DMS79 (cell line): ENCODE data around the gene CHST8.
A peak's percentile ranks its signal among the peaks of the same experiment; 100 is the strongest.

Experiments used
- DNase-seq: peaks from one replicate; lab custom pipeline; 2025; lab: John Stamatoyannopoulos, UW

The CHST8 gene

DNA sequence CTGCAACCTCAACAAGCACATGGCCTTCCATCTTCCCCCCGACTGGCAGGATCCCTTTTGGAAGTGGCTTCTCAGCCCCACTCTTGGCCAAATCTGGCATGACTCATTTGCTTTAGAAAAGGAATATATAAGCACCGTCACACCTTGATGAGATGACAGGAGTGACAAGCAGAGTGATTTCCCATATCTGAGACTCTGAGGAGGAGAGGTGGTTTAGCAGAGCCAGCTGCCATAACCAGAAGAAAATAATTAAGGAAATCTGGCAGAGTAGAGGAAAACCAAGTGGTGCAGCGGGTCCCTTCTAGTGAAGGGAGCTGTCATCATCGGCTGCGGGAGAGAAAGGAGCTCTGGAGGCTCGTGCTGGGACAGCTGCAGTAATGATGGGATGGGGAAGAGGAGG, 147.5 kb downstream of the CHST8 start:
- no peak for DNase-seq

DNA sequence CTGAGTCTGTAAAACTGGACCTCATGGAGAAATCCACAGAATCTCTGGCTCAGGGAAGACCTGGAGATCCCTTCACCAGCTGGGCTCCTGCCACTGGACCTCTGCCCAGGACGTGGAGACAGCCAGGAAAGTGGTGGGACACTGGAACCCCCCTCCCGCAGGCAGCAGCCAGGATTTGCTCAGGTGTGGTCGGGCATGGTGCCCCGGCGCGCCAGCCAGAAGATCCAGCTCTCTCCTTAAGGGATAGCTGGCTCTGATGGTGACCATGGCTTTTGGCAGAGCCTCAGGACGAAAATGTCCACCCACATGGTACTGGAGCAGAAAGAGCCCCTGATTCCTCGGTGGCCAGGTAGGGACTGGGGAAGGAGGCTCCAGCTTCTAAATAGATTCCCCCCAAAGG, 148.4 kb downstream of the CHST8 start:
- DNase-seq: no peak

- peak; percentile 27 for DNase-seq
Observed at GRCh38 chr19:33771384-33772101, 149.8 kb downstream of the CHST8 start.

GRCh38 chr19:33772102-33772857, 150.5 kb downstream of the CHST8 start:
- DNase-seq: no peak

DNA sequence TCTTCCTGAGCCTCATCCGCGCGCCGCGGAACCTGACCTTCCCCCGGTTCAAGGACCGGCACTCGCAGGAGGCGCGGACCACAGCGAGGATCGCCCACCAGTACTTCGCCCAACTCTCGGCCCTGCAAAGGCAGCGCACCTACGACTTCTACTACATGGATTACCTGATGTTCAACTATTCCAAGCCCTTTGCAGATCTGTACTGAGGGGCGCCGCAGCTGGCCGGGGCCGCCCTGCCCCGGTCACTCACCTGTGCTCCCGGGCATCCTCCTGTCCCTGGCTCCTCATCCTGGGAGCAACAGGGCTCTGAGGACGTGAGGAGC, 151.1 kb downstream of the CHST8 start:
- no peak for DNase-seq

- no peak for DNase-seq
Observed at GRCh38 chr19:33773704-33774624, 152.2 kb downstream of the CHST8 start.

DNA sequence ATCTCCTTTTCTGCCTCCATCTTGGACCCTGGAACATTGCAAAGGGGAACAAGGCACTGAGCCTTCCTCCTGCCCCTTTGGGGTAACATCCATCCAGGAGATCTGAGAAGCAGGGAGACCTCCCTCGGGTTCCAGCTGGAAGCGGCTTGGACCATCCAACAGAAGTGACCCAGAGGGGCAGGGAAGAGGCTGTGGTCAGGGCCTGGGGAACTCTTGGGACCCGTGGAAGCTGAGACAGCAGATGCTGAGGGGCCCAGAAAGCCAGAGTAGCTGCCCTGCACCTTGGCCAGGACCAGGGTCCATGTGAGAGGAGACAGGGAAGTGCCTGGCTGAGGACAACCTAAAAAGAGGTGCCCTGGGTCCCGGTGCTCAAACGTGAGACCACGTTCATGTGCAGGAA, 153.0 kb downstream of the CHST8 start:
- DNase-seq: no peak

DNA sequence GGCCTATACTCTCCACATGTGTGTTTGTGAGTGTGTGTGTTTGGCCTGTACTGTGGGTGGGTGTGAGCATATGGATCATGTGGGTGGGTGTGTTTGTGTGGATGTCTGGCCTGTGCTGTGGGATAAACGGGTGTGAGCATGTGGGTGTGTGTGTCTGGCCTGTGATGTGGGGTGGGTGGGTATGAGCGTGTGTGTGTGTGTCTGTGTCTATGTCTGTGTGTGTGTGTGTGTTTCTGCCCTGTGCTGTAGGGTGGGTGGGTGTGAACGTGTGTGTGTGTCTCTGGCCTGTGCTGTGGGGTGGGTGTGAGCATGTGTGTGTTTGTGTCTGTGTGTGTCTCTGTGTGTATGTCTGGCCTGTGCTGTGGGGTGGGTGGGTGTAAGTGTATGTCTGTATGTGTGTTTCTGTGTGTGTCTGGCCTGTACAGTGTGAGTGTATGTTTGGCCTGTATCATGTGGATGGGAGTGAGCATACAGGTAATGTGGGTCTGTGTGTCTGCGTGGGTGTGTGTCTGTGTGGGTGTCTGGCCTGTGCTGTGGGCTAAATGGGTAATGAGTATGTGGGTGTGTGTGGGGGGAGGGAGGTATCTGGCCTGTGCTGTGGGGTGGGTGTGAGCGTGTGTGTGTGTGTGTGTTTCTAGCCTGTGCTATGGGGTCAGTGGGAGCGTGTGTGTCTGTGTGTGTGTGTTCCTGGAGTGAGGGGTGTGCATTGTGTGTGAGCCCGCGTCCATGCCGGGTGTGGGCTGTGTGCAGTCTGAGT, 154.2 kb downstream of the CHST8 start:
- no peak for DNase-seq

DNA sequence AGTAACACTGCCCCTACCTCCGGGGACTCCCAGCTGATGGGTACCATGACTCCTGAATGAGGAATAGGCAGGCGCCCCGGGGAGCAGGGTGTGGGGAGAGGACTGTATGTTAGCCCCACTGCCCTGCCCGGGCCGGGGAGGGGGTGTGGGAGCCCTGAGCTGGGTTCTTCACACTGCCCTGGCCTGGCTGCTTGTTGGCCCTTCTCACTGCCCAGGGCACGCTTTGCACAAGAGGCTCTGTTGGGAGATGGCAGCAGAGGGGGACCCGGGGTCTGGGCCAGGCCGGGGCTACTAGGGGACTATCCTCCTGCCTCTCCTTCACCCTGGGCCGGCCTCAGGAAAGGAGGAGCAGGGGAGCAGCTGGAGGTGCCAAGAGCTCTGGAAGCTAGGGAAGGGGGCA, 155.6 kb downstream of the CHST8 start:
- DNase-seq: no peak

GRCh38 chr19:33777753-33778088, 156.0 kb downstream of the CHST8 start:
- no peak for DNase-seq

- DNase-seq: peak; percentile 11
Observed at GRCh38 chr19:33778089-33778791, 156.5 kb downstream of the CHST8 start.

- no peak for DNase-seq
Observed at GRCh38 chr19:33779849-33780248, 158.1 kb downstream of the CHST8 start.

- DNase-seq: no peak
Observed at GRCh38 chr19:33780251-33780650, 158.5 kb downstream of the CHST8 start.

DNA sequence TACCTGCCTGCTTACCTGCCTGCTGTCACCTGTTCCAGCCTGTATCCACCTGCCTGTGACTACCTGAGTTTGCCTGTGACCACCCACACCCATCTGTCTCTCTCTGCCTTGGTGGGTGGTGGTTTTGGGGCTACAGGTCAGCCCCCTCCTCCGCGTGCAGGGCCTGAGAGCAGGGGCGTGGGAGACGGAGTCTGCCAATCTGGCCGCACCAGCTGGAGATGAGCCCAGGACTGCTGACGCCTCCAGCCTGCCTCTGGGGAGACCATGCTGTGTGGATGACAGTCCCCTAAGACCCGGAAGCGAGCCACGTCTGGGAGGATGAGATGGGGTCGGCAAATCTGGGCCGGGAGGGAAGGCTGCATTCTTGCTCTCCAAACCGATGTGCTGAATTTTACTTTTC, 159.0 kb downstream of the CHST8 start:
- DNase-seq: no peak

- DNase-seq: no peak
Observed at GRCh38 chr19:33781415-33781935, 159.7 kb downstream of the CHST8 start.

- DNase-seq: no peak
Observed at GRCh38 chr19:33781996-33782395, 160.2 kb downstream of the CHST8 start.

DNA sequence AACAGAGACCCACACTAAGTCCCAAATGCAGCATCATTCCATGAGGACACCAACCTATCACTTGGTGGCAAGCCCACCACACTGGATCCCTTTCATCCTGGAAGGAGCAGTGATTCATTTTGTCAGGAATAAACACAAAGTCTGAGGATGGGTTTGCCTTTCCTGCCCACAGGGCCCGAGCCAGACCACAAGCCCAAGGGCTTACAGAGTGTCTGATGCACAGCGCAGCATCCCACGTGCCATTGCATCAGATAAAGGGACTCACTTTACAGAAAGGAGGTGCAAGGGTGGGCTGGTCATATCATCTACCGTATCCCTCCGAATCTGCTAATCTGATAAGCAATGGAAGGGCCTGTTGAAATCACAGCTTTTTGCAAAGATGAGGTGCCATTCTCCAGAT, 162.7 kb downstream of the CHST8 start:
- no peak for DNase-seq

DNA sequence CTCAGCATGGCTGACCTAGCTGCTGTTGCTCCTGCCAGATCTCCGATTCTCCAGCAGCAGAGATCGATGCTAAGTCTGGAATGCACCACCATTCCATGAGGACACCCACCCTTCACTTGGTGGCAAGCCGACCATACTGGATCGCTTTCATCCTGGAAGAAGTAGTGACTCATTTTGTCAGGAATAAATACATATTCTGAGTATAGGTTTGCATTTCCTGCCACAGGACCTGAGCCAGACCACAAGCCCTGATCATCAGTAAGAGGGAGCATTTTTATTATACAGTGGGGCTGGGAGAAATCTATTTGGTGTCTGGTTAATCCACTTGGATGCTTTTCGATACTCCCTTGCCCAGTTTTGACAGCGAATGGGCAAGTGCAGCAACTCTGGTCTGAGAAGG, 164.0 kb downstream of the CHST8 start:
- DNase-seq: no peak

DNA sequence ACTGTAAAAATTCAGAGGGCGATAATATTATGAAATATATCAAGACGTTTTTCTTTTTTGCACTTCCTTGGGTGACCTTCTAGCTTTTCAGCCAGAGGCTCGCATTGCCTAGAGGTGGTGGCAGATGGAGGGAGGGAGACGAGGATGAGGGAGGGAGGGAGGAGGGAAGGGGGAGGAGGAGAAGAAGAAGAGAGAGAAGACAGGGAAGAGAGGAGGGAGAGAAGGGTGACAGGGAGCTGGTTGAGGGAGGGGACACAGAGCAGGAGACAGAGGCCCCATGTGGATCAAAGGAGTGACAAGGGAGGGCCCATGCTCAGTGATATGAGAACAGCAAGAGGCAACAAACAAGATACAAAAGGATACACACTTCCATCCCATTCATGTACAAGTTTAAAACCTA, 166.9 kb downstream of the CHST8 start:
- no peak for DNase-seq

DNA sequence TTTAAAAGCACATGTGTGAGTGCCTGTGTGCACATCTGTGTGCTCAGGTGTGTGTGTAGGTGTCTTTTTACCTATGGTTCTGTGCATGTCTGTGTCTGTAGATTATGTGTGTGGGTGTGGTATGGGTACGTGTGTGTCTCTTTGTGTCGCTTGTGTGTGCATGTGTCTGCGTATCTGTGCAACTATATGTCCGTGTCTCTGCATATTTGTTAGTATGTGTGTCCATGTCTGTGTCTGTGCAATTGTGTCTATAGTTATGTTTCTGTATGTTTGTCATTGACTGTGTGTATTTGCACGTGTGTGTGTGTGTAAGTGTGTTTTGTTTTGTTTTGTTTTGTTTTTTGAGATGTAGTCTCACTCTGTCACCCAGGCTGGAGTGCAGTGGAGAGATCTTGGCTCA, 167.6 kb downstream of the CHST8 start:
- no peak for DNase-seq

DNA sequence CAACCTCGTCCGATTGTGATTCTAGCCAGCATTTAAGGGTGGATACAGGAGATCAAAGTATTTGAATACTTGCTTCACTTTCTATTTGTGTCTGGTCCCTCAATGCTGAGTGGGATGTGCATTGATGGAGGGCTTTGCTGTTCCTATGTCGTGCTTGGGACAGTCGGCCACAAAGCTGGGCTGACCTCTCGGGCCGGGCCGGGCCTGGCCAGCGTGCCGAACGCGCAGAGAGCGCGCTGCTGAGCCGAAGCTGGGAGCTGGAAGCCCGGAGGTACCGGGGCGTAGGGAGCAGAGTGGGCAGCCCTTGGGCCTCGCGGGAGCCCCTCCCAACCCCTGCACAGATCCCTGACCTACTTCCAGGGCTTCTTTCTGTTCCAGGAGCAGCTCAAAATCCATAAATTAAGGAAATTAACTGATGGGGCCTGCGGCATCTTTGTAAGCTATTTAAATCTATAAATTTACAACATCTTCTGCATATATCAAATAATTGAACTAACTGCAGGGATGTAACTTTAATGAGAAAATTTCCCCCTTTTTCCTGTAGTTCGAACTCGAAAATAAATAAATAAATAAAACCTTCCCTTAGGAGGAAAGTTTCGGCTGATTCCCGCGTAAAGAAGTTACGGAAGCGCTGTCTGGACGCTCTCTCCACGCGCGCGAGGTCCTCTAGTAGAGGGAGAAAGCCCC, 173.1 kb downstream of the CHST8 start:
- DNase-seq: no peak
